ENCODE results near the gene ANP32B. TPM values are rescaled to one million over a fixed set of nuclear protein-coding genes. Genes with fewer than 3 reads are reported as not detected.

Gene ANP32B
- total RNA-seq, 3 donors from 2014 or later = 37.0 to 54.7 (median 44.0) TPM

- Histone ChIP-seq H3K4me1 (peaks cover 0 to 8% of the 10 kb centered on the region in 2 donors), H3K27me3 (no peaks in the 10 kb centered on the region), H3K36me3 (no peaks in the 10 kb centered on the region), H3K27ac (peak overlapping the region; percentile 98 to 99), H3K9me3 (no peaks in the 10 kb centered on the region), H3K4me3 (peak overlapping the region; percentile 63 to 99 (median 80))
- DNase-seq (ENCODE audit: low spot score in 2 of 2) = peak; percentile 77 to 80
- intact Hi-C loops (cut with DNase I; ENCODE audit: low total_unique reads) = no loop called here
- peak in 1 of 3 donors; percentile 66 for TF ChIP-seq POLR2AphosphoS5 (IDR thresholded peaks at IDR 0.05)
- TF ChIP-seq CTCF (IDR thresholded peaks at IDR 0.05) = no peak
Observed at GRCh38 chr9:97984188-97985057, 1.3 kb downstream of the ANP32B start.

GRCh38 chr9:97985058-97985861 lies 2.1 kb downstream of the ANP32B start:
- TF ChIP-seq POLR2AphosphoS5 (IDR thresholded peaks at IDR 0.05) (no peak), POLR2A (IDR thresholded peaks at IDR 0.05) (no peak), CTCF (IDR thresholded peaks at IDR 0.05) (no peak)
- Histone ChIP-seq H3K4me1 (peaks cover 0 to 8% of the 10 kb centered on the region in 2 donors), H3K36me3 (no peaks in the 10 kb centered on the region), H3K4me3 (peak overlapping the region; percentile 63 to 99 (median 80)), H3K27ac (peak overlapping the region; percentile 98 to 99), H3K9me3 (no peaks in the 10 kb centered on the region), H3K27me3 (no peaks in the 10 kb centered on the region)
- DNase-seq (ENCODE audit: low spot score in 2 of 2) = peak in 1 of 2 donors; percentile 53
- intact Hi-C loops (cut with DNase I; ENCODE audit: low total_unique reads) = no loop called here

GRCh38 chr9:97987487-97987886 lies 4.3 kb downstream of the ANP32B start:
- Histone ChIP-seq H3K4me1 (peaks cover 0 to 8% of the 10 kb centered on the region in 2 donors), H3K27ac (no peak overlapping the region), H3K36me3 (no peaks in the 10 kb centered on the region), H3K4me3 (no peak overlapping the region), H3K9me3 (no peaks in the 10 kb centered on the region), H3K27me3 (no peaks in the 10 kb centered on the region)
- intact Hi-C loops (cut with DNase I; ENCODE audit: low total_unique reads) = no loop called here
- DNase-seq (ENCODE audit: low spot score in 2 of 2) = no peak
- TF ChIP-seq POLR2A (IDR thresholded peaks at IDR 0.05) (no peak), POLR2AphosphoS5 (IDR thresholded peaks at IDR 0.05) (no peak), CTCF (IDR thresholded peaks at IDR 0.05) (no peak)

DNA sequence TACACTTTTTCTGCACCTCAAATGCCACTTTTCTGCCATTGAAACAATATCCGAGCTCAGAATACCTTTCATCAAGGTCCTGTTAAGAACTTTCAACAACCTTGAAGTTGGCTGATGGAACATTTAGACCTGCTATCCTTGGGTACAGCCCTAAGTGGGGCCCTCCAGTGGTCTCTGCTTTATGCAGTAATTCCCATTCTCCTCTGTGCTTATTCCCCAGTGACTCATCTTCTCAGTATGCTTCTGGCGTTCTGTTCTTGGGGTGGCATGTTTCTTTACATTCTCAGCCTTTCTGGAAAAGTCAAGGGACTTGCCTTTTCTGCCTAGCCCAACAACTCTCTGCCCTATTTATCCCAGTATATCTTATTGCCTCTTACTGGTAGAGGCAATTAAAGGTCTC lies 7.1 kb downstream of the ANP32B start:
- intact Hi-C loops (cut with DNase I; ENCODE audit: low total_unique reads) = no loop called here
- H3K36me3 ChIP-seq = no peaks in the 10 kb centered on the region
- TF ChIP-seq POLR2A (IDR thresholded peaks at IDR 0.05) = no peak
- no peak for TF ChIP-seq CTCF (IDR thresholded peaks at IDR 0.05)
- no peak for TF ChIP-seq POLR2AphosphoS5 (IDR thresholded peaks at IDR 0.05)
- no peak overlapping the region for H3K27ac ChIP-seq
- no peak for DNase-seq (ENCODE audit: low spot score in 2 of 2)
- H3K4me3 ChIP-seq = no peak overlapping the region
- no peaks in the 10 kb centered on the region for H3K9me3 ChIP-seq
- H3K27me3 ChIP-seq = no peaks in the 10 kb centered on the region
- peaks cover 0 to 7% of the 10 kb centered on the region in 2 donors for H3K4me1 ChIP-seq

DNA sequence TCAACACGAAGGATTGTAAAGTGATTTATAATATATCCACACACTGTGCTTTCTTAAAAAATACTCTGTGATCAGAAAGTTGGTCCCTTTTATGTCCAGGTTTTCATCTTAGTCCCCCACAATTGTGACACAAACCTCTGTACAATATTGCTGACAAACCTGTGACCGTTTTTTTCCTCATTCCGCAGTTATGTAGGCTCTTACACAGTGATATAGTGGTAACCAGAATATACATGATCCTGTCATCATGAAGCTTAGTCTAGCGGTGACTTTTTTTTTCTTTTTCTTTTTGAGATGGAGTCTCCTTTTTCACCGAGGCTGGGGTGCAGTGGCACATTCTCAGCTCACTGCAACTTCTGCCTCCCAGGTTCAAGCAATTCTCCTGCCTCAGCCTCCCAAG lies 8.7 kb downstream of the ANP32B start:
- Histone ChIP-seq H3K36me3 (no peaks in the 10 kb centered on the region), H3K4me3 (no peak overlapping the region), H3K4me1 (no peaks in the 10 kb centered on the region), H3K9me3 (no peaks in the 10 kb centered on the region), H3K27me3 (no peaks in the 10 kb centered on the region), H3K27ac (no peak overlapping the region)
- TF ChIP-seq POLR2A (IDR thresholded peaks at IDR 0.05) (no peak), CTCF (IDR thresholded peaks at IDR 0.05) (no peak), POLR2AphosphoS5 (IDR thresholded peaks at IDR 0.05) (no peak)
- DNase-seq (ENCODE audit: low spot score in 2 of 2) = no peak
- intact Hi-C loops (cut with DNase I; ENCODE audit: low total_unique reads) = no loop called here
